H9 (cell line): ENCODE data around the gene MPST. TPM values are rescaled to one million over a fixed set of nuclear protein-coding genes. Genes with fewer than 3 reads are reported as not detected.
A peak's percentile ranks its signal among the peaks of the same experiment; 100 is the strongest.

Source experiments
- DNase-seq: peaks from one replicate; pipeline ENCODE4 v3.0.0-alpha.2; 2017
- H2AFZ ChIP-seq: one replicate; pipeline ENCODE4 v1.6.1; 2013; ENCODE audit warnings: mild to moderate bottlenecking, low read length, control low read depth, moderate library complexity
- H2AK5ac ChIP-seq: 2 replicates; pipeline ENCODE4 v1.6.1; 2013; ENCODE audit warnings: low read length, control low read depth, mixed read lengths; ENCODE audit not compliant: insufficient read length
- H2BK120ac ChIP-seq: one replicate; pipeline ENCODE4 v1.6.1; 2013; ENCODE audit warnings: low read depth, mild to moderate bottlenecking, low read length, control low read depth, inconsistent platforms; ENCODE audit not compliant: poor library complexity, severe bottlenecking
- H2BK12ac ChIP-seq: 2 replicates; pipeline ENCODE4 v1.6.1; 2013; ENCODE audit warnings: low read length, control low read depth, mixed read lengths, low read depth; ENCODE audit not compliant: insufficient read length
- H2BK15ac ChIP-seq: 2 replicates; pipeline ENCODE4 v1.6.1; 2013; ENCODE audit warnings: low read depth, low read length, control low read depth
- H2BK20ac ChIP-seq: one replicate; pipeline ENCODE4 v1.6.1; 2013; ENCODE audit warnings: low read depth, mild to moderate bottlenecking, low read length, control low read depth, inconsistent platforms; ENCODE audit not compliant: poor library complexity, severe bottlenecking
- H2BK5ac ChIP-seq: 2 replicates; pipeline ENCODE4 v1.6.1; 2013; ENCODE audit warnings: low read length, control low read depth, mixed read lengths; ENCODE audit not compliant: insufficient read length
- H3K14ac ChIP-seq: 2 replicates; pipeline ENCODE4 v1.6.1; 2013; ENCODE audit warnings: low read length, control low read depth; ENCODE audit not compliant: insufficient read depth
- H3K18ac ChIP-seq: 2 replicates; pipeline ENCODE4 v1.6.1; 2013; ENCODE audit warnings: low read depth, mild to moderate bottlenecking, mixed read lengths, low read length, control low read depth; ENCODE audit not compliant: insufficient read length
- H3K23ac ChIP-seq: 2 replicates; pipeline ENCODE4 v1.6.1; 2013; ENCODE audit warnings: low read length, control low read depth, mixed read lengths, low read depth; ENCODE audit not compliant: insufficient read length
- H3K23me2 ChIP-seq: 2 replicates; pipeline ENCODE4 v1.6.1; 2013; ENCODE audit warnings: low read depth, mild to moderate bottlenecking, mixed read lengths, low read length, control low read depth; ENCODE audit not compliant: insufficient read length, poor library complexity, severe bottlenecking
- H3K27ac ChIP-seq: 2 replicates; pipeline ENCODE4 v1.5.1; 2013; ENCODE audit warnings: low read length, control low read depth, mixed read lengths, low read depth; ENCODE audit not compliant: insufficient read length
- H3K27me3 ChIP-seq: 2 replicates; pipeline ENCODE4 v1.6.1; 2013; ENCODE audit warnings: low read length, control low read depth, inconsistent platforms; ENCODE audit not compliant: insufficient read depth
- H3K4ac ChIP-seq: 2 replicates; pipeline ENCODE4 v1.6.1; 2013; ENCODE audit warnings: low read depth, mild to moderate bottlenecking, control low read depth, inconsistent platforms, low read length, moderate library complexity
- H3K4me1 ChIP-seq: 2 replicates; pipeline ENCODE4 v1.6.1; 2013; ENCODE audit warnings: low read length, control low read depth, inconsistent platforms; ENCODE audit not compliant: insufficient read depth
- H3K4me2 ChIP-seq: 2 replicates; pipeline ENCODE4 v1.6.1; 2013; ENCODE audit warnings: low read length, control low read depth, mixed read lengths; ENCODE audit not compliant: insufficient read length, insufficient read depth
- H3K56ac ChIP-seq: 2 replicates; pipeline ENCODE4 v1.6.1; 2013; ENCODE audit warnings: low read depth, mild to moderate bottlenecking, mixed read lengths, low read length, control low read depth; ENCODE audit not compliant: insufficient read length
- H3K79me1 ChIP-seq: 2 replicates; pipeline ENCODE4 v1.6.1; 2013; ENCODE audit warnings: low read depth, mild to moderate bottlenecking, moderate library complexity, low read length, control low read depth, inconsistent platforms; ENCODE audit not compliant: insufficient read depth, poor library complexity, severe bottlenecking
- H3K79me2 ChIP-seq: 2 replicates; pipeline ENCODE4 v1.6.1; 2013; ENCODE audit warnings: low read length, control low read depth, inconsistent platforms; ENCODE audit not compliant: insufficient read depth
- H3K9ac ChIP-seq: 2 replicates; pipeline ENCODE4 v1.6.1; 2013; ENCODE audit warnings: low read length, control low read depth, mixed read lengths; ENCODE audit not compliant: insufficient read length; ENCODE audit errors: extremely low read depth
- H3K9me3 ChIP-seq: one replicate; pipeline ENCODE4 v1.6.1; 2013; ENCODE audit warnings: low read depth, low read length, inconsistent platforms; ENCODE audit not compliant: control insufficient read depth
- H3T11ph ChIP-seq: one replicate; pipeline ENCODE4 v1.6.1; 2013; ENCODE audit warnings: mild to moderate bottlenecking, low read length, control low read depth, inconsistent platforms
- H4K20me1 ChIP-seq: one replicate; pipeline ENCODE4 v1.6.1; 2013; ENCODE audit not compliant: control insufficient read depth, insufficient read length, insufficient read depth
- H4K5ac ChIP-seq: 2 replicates; pipeline ENCODE4 v1.6.1; 2013; ENCODE audit warnings: low read depth, mild to moderate bottlenecking, mixed read lengths, low read length, control low read depth; ENCODE audit not compliant: insufficient read length
- H4K8ac ChIP-seq: replicated peaks from 2 replicates; pipeline ENCODE4 v1.6.1; 2013; ENCODE audit warnings: low read length, control low read depth, mixed read lengths, low read depth; ENCODE audit not compliant: insufficient read length
- H4K91ac ChIP-seq: 2 replicates; pipeline ENCODE4 v1.6.1; 2013; ENCODE audit warnings: low read depth, mild to moderate bottlenecking, moderate library complexity, mixed read lengths, low read length, control low read depth; ENCODE audit not compliant: insufficient read length
- H3K27ac Mint-ChIP-seq, 3 experiments: 2 replicates in 2 of 3; 3 replicates in 1 of 3; pipeline ENCODE4 v1.8.0; 2020 to 2021; ENCODE audit warnings: mixed read lengths in 3 of 3, mild to moderate bottlenecking in 1 of 3, moderate library complexity in 1 of 3
- H3K27me3 Mint-ChIP-seq: 2 replicates; pipeline ENCODE4 v1.8.0; 2021; ENCODE audit warnings: low read depth, mild to moderate bottlenecking, moderate library complexity, mixed read lengths
- H3K36me3 Mint-ChIP-seq, 3 experiments: 2 replicates in 2 of 3; 3 replicates in 1 of 3; pipeline ENCODE4 v1.8.0; 2020 to 2021; ENCODE audit warnings: low read depth in 3 of 3, mixed read lengths in 3 of 3; ENCODE audit not compliant: insufficient read depth in 1 of 3
- H3K4me1 Mint-ChIP-seq, 2 experiments: 2 replicates each; pipeline ENCODE4 v1.8.0; 2020; ENCODE audit warnings: mixed read lengths in 2 of 2
- H3K4me3 Mint-ChIP-seq, 2 experiments: 2 replicates in 1 of 2; 3 replicates in 1 of 2; pipeline ENCODE4 v1.8.0; 2020 to 2021; ENCODE audit warnings: mild to moderate bottlenecking in 2 of 2, mixed read lengths in 2 of 2, moderate library complexity in 1 of 2
- H3K9me3 Mint-ChIP-seq, 2 experiments: 2 replicates in 1 of 2; 3 replicates in 1 of 2; pipeline ENCODE4 v1.8.0; 2020; ENCODE audit warnings: mild to moderate bottlenecking in 2 of 2, mixed read lengths in 2 of 2, moderate library complexity in 1 of 2
- WGBS: extraction: QIAGEN DNeasy Blood & Tissue Kit; methylation state at CpG from one replicate; pipeline ENCODE4 v1.1.7; 2013; ENCODE audit warnings: missing lambda C conversion rate, low lambda C conversion rate, mixed read lengths; ENCODE audit not compliant: insufficient read length; ENCODE audit errors: extremely low coverage; 5-methylcytosine and 5-hydroxymethylcytosine counted together
- total RNA-seq: library from RNA; stranded (reverse); gene quantifications from 2 replicates; pipeline ENCODE4 v1.2.1, GENCODE V29; 2021
- TF ChIP-seq, protein P1 (sequence below): fragments of 200-600 bp; sonication (generic); conservative IDR thresholded peaks from 3 replicates; pipeline ENCODE4 v1.8.0; 2021; ENCODE audit warnings: antibody characterized with exemption, mild to moderate bottlenecking

MPST gene
- total RNA-seq, 1 experiment from 2014 or later: 70.5 TPM

DNA sequence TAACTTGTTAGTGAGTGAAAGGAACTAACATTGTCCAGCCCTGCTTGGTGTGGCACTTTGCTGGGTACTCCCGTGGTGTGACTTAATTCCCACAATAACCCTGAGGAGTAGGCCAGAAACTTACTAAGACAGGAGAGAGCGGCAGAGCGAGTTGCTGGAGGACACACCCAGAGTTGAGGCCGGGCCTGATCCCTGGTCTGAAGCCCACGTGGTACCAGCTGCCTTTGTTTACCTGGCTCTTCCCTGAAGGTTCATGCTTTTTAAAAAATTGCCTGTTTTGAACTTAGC is 594 bp downstream of the MPST start:
- H3K23ac ChIP-seq: no peak overlapping the region
- no CpG with 5 or more reads among the region's 5 CpGs for WGBS
- TF ChIP-seq, protein P1, sequence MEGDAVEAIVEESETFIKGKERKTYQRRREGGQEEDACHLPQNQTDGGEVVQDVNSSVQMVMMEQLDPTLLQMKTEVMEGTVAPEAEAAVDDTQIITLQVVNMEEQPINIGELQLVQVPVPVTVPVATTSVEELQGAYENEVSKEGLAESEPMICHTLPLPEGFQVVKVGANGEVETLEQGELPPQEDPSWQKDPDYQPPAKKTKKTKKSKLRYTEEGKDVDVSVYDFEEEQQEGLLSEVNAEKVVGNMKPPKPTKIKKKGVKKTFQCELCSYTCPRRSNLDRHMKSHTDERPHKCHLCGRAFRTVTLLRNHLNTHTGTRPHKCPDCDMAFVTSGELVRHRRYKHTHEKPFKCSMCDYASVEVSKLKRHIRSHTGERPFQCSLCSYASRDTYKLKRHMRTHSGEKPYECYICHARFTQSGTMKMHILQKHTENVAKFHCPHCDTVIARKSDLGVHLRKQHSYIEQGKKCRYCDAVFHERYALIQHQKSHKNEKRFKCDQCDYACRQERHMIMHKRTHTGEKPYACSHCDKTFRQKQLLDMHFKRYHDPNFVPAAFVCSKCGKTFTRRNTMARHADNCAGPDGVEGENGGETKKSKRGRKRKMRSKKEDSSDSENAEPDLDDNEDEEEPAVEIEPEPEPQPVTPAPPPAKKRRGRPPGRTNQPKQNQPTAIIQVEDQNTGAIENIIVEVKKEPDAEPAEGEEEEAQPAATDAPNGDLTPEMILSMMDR: 0 out of 3 replicates have a peak, but pooled peaks have one; percentile 6
- DNase-seq: no peak
- no peak overlapping the region for H2AK5ac ChIP-seq
- H3K18ac ChIP-seq: no peak overlapping the region
- Mint-ChIP-seq H3K27me3 (no peaks in the 10 kb centered on the region), H3K27ac (peak overlapping the region in 2 of 3 experiments; percentile 90 to 97; a peak in 2 of 7 replicates), H3K4me1 (peaks cover 21 to 38% of the 10 kb centered on the region in 2 experiments), H3K36me3 (peaks cover 9 to 27% (median 18%) of the 10 kb centered on the region in 3 experiments; a peak in 6 of 7 replicates), H3K9me3 (no peaks in the 10 kb centered on the region), H3K4me3 (peak overlapping the region; percentile 92 to 96)
- H3K9ac ChIP-seq: peak overlapping the region; percentile 42
- peaks cover 3% of the 10 kb centered on the region for H4K20me1 ChIP-seq
- H2BK15ac ChIP-seq: no peak overlapping the region
- H3K4me2 ChIP-seq: peak overlapping the region; percentile 65
- no peaks in the 10 kb centered on the region for H3K9me3 ChIP-seq
- no peaks in the 10 kb centered on the region for H3K27me3 ChIP-seq
- no peak overlapping the region for H3K56ac ChIP-seq
- no peaks in the 10 kb centered on the region for H3K79me1 ChIP-seq
- no peak overlapping the region for H2BK120ac ChIP-seq
- no peak overlapping the region for H4K8ac ChIP-seq
- H4K5ac ChIP-seq: no peak overlapping the region
- H3K14ac ChIP-seq: no peak overlapping the region
- no peak overlapping the region for H3T11ph ChIP-seq
- H3K79me2 ChIP-seq: peaks cover 2% of the 10 kb centered on the region; the same call in 1 of the 2 replicates
- H2BK5ac ChIP-seq: no peak overlapping the region
- H3K23me2 ChIP-seq: peaks cover 3% of the 10 kb centered on the region
- H2AFZ ChIP-seq: no peak overlapping the region
- no peak overlapping the region for H2BK20ac ChIP-seq
- no peak overlapping the region for H4K91ac ChIP-seq
- H3K4me1 ChIP-seq: peaks cover 6% of the 10 kb centered on the region; the same call in 1 of the 2 replicates
- H3K4ac ChIP-seq: no peak overlapping the region
- no peak overlapping the region for H3K27ac ChIP-seq
- no peak overlapping the region for H2BK12ac ChIP-seq
